GM10248 (cell line): ENCODE data around the gene NDUFB10.

Source experiments
- CTCF ChIA-PET: fragments of 300-600 bp; sonication (Branson Sonifier 250); formaldehyde crosslinking; extraction: SDS; loops from one replicate; lab custom pipeline; 2021; ENCODE audit warnings: antibody characterized with exemption; lab: Yijun Ruan, JAX
- POLR2A ChIA-PET: fragments of 350-650 bp; sonication (Branson Sonifier 250); formaldehyde crosslinking; extraction: SDS; loops from one replicate; lab custom pipeline; 2020; ENCODE audit warnings: antibody characterized with exemption; lab: Yijun Ruan, JAX
- DNase-seq: peaks from one replicate; pipeline ENCODE4 v3.0.0; 2012; ENCODE audit errors: extremely low spot score
- CTCF ChIP-seq: IDR thresholded peaks from 2 replicates; pipeline ENCODE4 v1.5.1; 2012; ENCODE audit warnings: mild to moderate bottlenecking, low read depth; ENCODE audit errors: extremely low read depth, missing control alignments, control extremely low read depth

The NDUFB10 gene

DNA sequence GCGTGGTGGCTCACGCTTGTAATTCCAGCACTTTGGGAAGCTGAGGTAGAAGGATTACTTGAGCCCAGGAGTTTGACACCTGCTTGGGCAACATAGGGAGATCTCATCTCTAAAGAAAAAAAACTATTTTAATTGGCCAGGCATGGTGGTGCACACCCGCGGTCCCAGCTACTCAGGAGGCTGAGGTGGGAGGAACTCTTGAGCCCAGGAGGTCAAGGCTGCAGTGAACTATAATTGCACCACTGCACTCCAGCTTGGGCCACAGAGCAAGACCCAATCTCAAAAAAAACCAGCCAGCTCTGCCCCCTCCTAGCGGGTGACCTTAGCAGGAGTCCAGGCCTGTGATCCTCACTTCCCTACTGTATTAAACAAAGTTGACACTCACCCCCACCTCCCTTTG, 35.2 kb upstream of the NDUFB10 start:
- CTCF ChIA-PET = interaction anchor here (1.3 to 2.3 kb wide), 2 partner anchors 10 to 17 kb away, joined by 3 to 7 read pairs; no protein-coding TSS in a partner anchor
- POLR2A ChIA-PET = no interaction called here
- DNase-seq = no peak
- TF ChIP-seq CTCF = no peak

- TF ChIP-seq CTCF = no peak
- ChIA-PET POLR2A (no interaction called here), CTCF (interaction anchor here (0.8 kb wide), 1 partner anchor 28 kb away, joined by 3 read pairs; no protein-coding TSS in a partner anchor)
- no peak for DNase-seq
Measured at GRCh38 chr16:1926271-1926670, 33.1 kb upstream of the NDUFB10 start.

DNA sequence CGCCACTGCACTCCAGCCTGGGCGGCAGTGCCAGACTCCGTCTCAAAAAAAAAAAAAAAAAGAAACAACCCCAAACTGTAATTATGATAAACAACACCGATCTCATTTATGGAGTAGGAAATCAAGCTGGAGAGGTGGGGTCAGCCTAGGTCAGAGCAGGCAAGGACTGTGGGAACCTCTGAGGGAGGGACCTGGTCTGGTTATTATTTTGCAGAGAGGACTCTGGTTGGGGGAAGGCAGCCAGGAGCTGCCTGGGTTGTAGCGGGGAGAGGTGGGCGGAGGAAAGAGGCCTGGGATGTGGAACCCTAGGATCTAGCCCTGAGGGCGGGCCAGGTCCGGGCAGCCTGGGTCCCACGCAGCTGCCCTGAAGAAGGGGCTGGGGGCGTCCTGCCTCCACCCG, 30.2 kb upstream of the NDUFB10 start:
- ChIA-PET CTCF (interaction anchor here (0.7 to 2.8 kb wide), 15 partner anchors 8 to 157 kb away, joined by 3 to 20 read pairs (median 4); partner anchors contain the start of genes EME2, MRPS34, MSRB1 and NUBP2), POLR2A (no interaction called here)
- DNase-seq = no peak
- no peak for TF ChIP-seq CTCF

GRCh38 chr16:1929578-1930337, 29.6 kb upstream of the NDUFB10 start:
- CTCF ChIA-PET = interaction anchor here (0.6 to 2.8 kb wide), 18 partner anchors 9 to 157 kb away, joined by 3 to 20 read pairs (median 4); partner anchors contain the start of genes EME2, MRPS34, MSRB1 and NUBP2
- peak; percentile 99 for DNase-seq
- peak; percentile 96 for TF ChIP-seq CTCF
- POLR2A ChIA-PET = no interaction called here

DNA sequence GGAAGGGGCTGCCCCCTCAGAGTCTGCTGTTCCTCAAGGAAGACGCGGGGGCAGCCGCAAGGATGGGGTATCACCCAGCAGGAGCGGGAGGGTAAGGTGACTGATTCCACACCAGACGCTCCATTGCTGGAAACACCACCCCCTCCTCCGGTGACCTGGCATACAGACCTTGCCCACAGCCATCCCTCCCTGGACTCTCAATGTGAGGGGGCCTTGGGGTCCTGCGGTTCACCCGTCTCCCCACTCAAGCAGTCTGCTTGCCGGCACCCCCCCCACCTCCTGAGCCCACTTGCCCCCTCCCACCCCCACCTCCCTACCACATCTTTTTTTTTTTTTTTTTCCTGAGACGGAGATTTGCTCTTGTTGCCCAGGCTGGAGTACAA, 29.0 kb upstream of the NDUFB10 start:
- TF ChIP-seq CTCF = no peak
- DNase-seq = no peak
- CTCF ChIA-PET = interaction anchor here (0.6 to 2.8 kb wide), 8 partner anchors 8 to 72 kb away, joined by 3 to 20 read pairs (median 4); partner anchors contain the start of genes MSRB1 and RPS2
- POLR2A ChIA-PET = no interaction called here

GRCh38 chr16:1932050-1933028, 27.0 kb upstream of the NDUFB10 start:
- no peak for TF ChIP-seq CTCF
- POLR2A ChIA-PET = no interaction called here
- no peak for DNase-seq
- CTCF ChIA-PET = interaction anchor here (1.3 kb wide), 1 partner anchor 68 kb away, joined by 3 read pairs; no protein-coding TSS in a partner anchor
